Measurements from ENCODE around the gene CD101.
"Not testable (repeated sequence)": the region's sequence is repeated elsewhere in the genome, so short reads cannot be mapped to it uniquely, and the experiment has no call there.

CD101 gene

DNA sequence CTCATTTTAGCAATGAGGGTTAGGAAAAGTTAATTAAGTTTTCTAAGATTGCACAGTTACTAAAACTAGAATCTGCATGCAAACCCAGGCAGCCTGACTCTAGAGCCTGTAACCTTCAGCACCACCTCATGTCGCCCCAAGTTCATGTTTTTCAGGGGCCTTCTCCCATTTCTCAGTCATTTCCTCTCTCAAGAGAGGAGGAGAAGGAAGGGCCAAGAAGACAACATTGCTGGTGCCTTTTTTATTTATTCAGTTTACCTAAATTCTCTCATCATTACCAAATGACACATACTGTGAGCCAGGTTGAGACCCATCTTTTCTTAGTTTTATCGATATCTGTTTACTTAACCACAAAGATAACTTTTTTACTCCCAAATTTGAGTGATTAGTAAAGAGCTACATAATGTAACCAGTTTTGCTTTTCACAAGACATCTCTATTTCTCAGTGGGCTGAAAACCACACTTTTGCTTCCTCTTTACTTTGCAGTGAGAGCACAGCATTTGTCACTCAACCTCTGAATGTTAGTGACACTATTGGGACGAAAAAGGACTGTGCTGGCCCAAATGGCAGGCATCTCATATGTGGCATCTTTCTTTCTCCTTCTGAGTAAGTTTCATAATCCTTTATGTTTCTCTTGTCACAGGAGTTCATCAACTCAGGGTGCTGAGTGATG, at the start of gene CD101:
TSS of gene CD101 (plus strand) at position 507 of the 674 bp plus-strand sequence. CDS start at position 565, 58 bp downstream.
- DNase-seq (ENCODE audit: low read depth, low spot score) = no peak

- DNase-seq (ENCODE audit: low read depth, low spot score) = no peak
These were observed 48.8 kb upstream of the CD101 start for GRCh38 chr1:116952738-116953275.

DNA sequence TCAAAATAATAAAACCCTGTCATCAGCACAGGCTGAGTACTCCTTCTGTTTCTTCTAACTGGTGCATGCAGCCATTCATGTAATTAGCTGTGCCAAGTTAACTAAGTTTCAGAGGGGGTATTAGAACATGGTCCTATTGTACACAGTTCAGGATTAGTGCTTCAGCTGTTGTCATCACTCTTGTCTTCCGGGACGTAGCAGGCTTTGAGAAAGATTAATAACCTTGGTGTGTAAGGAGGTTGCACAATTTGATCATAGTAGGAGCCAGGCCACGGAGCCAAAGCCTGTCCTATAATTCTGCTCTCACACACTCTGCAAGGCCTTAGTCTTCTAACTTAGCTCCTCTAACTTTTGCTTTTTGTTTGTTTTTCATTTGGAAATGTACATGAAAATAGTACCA, 47.1 kb upstream of the CD101 start:
- DNase-seq (ENCODE audit: low read depth, low spot score) = no peak

GRCh38 chr1:116956378-116956777, 45.2 kb upstream of the CD101 start:
- DNase-seq (ENCODE audit: low read depth, low spot score) = no peak

GRCh38 chr1:116957646-116958045, 43.9 kb upstream of the CD101 start:
- no peak for DNase-seq (ENCODE audit: low read depth, low spot score)

DNA sequence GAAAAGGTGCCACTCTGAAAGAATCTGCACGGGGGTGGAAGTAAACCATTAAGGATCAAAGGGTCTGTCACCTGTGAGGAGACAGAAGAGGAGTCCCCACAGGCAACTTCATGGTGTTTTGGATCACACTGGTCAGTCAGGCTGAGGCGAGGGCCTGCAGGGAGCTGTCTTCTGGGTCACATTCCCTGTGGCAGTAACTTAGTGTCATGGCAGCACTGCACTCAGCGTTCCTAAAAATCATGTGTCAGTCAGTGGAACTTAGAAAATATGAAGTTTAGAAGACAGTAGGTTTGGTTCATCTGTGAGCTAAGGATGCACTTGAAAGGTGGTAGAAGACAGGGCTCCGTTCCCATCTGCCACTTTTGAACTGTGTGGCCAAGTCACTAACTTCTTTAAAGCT, 43.5 kb upstream of the CD101 start:
- no peak for DNase-seq (ENCODE audit: low read depth, low spot score)

GRCh38 chr1:116958977-116959376, 42.6 kb upstream of the CD101 start:
- DNase-seq (ENCODE audit: low read depth, low spot score) = no peak

DNA sequence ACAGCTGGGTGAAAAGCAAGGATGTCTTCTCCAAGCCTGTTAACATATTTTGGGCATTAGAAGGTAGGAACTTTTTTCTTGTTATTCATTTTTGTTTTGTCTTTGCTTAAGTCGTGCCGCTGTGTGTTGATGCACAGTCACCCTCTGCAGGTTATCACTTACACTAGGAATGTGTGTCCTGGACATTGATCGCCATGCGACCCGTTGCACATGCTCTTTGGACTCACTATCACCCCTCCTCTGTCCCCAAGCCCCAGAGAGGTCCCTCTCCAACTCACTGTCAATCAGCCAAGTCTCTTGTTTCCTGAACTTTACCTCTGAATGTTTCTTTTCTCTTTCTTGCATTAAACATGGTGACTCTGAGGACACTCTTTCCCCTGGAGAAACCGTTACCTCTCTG, 40.0 kb upstream of the CD101 start:
- no peak for DNase-seq (ENCODE audit: low read depth, low spot score)

DNA sequence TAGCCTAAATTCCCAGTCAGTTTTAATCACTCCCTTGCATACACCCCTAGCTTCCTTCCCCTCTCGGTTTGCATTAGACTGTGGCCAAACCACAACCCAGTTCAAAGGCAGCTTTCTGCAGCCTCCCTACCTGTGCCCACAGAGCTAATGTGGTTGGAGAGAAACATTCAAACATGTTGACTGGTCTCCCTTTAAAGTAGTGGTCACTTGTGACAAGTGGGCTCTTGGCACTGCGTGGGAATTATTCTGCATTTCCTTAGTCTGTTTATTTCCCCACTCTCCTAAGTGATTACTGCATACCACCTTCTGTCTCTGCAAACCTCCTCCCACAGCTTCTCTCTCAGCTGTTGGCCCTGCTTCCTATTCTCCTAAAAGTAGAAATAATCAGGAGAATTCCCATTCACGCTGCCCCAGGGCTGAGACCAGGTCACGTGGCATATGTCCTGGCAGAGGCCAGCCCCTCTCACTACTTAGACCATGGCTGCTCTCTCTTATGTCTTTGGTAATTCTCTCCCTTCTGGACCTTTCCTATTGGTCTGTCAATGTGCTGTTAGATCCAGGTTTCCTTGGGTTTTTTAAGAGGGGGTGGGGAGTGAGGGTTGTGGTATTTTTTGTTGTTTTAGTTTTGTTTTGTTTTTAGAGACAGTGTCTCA, 38.4 kb upstream of the CD101 start:
- DNase-seq (ENCODE audit: low read depth, low spot score) = no peak

DNA sequence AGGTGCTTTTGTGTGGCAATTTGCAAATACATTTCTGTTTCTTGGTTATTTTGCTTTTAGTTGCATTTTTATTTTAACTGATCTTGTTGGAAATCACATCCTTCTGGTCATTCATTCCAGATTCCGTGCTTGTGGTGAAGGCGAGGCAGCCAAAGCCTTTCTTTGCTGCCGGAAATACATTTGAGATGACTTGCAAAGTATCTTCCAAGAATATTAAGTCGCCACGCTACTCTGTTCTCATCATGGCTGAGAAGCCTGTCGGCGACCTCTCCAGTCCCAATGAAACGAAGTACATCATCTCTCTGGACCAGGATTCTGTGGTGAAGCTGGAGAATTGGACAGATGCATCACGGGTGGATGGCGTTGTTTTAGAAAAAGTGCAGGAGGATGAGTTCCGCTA, 34.8 kb upstream of the CD101 start:
- DNase-seq (ENCODE audit: low read depth, low spot score) = no peak

DNA sequence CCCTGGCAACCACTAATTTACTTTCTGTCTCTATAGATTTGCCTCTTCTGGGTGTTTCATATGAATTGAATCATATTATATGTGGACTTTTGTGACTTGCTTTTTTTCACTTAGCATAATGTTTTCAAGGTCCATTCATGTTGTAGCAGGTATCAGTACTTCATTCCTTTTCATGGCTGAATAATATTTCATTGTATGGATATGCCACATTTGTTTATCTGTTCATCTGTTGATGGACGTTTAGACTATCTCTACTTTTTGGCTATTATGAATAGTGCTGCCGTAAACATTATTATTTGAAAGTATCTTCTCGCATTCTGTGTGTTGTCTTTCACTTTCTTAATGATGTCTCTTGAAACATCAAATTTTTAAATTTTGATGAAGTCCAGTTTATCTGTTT, 32.8 kb upstream of the CD101 start:
- DNase-seq (ENCODE audit: low read depth, low spot score) = no peak

GRCh38 chr1:116971258-116971860, 30.2 kb upstream of the CD101 start:
- no peak for DNase-seq (ENCODE audit: low read depth, low spot score)

- DNase-seq (ENCODE audit: low read depth, low spot score) = no peak
These were observed 29.4 kb upstream of the CD101 start for GRCh38 chr1:116971965-116972673.

DNA sequence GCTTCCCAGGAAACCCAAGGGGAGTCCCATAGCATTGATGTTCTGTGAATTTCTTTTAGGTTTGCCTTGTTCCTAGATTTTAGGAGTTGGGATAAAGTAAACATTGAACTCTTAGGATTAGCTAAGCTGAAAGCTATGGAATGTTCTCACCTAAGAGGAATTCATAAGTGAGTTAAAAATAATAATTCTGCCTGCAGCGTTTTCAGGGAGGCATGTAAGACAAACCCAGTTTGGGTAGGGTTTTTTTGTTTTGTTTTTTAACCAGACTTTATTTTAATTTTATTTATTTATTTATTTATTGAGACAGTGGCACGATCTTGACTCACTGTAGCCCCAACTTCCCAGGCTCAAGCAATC, 28.9 kb upstream of the CD101 start:
- no peak for DNase-seq (ENCODE audit: low read depth, low spot score)

GRCh38 chr1:116980309-116980708, 21.3 kb upstream of the CD101 start:
- DNase-seq (ENCODE audit: low read depth, low spot score) = not testable (repeated sequence)

DNA sequence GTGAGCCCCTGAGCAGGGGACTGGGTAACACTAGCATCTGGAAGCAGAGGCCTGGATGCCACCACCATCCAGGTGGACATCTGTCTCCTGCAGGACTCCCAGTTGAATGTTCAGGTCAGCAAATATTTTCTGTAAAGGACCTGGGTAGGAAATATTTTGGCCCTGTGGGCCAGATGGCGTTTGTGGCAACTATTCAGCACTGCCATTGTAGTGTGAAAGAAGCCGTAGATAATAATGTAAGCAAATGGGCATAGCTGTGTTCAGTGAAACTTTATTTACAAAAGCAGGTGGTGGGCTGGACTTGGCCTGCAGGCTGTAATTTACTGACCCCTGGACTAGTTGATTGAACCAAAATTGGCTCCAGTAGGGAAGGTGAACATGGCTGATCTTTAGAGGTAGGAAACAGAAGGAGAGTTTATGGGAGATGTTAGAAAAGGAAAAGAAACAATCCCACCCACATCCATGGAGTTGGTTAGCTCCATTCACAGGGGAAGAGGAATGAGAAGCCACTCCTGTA, 20.0 kb upstream of the CD101 start:
- DNase-seq (ENCODE audit: low read depth, low spot score) = no peak

GRCh38 chr1:116982319-116983004, 19.1 kb upstream of the CD101 start:
- no peak for DNase-seq (ENCODE audit: low read depth, low spot score)

GRCh38 chr1:116983112-116983511, 18.4 kb upstream of the CD101 start:
- DNase-seq (ENCODE audit: low read depth, low spot score) = no peak

DNA sequence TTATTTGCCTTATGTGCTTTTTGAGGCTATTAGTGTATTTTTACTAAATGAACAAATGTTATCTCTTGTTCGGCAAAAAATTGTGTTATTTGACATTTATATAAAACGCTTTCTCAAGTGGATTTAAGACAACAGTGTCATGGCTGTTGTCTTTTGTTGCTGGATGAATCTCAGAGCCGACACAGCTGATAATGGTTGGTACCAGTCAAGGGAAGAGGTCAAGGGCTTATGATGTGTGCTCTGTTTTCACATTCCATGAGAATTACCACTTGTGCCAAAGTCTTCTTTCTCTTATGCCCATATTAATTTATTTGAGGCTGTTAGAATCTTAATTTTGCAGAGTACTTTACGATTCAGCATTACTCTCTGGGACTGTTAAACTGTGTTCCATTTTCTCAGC, 17.9 kb upstream of the CD101 start:
- no peak for DNase-seq (ENCODE audit: low read depth, low spot score)

DNA sequence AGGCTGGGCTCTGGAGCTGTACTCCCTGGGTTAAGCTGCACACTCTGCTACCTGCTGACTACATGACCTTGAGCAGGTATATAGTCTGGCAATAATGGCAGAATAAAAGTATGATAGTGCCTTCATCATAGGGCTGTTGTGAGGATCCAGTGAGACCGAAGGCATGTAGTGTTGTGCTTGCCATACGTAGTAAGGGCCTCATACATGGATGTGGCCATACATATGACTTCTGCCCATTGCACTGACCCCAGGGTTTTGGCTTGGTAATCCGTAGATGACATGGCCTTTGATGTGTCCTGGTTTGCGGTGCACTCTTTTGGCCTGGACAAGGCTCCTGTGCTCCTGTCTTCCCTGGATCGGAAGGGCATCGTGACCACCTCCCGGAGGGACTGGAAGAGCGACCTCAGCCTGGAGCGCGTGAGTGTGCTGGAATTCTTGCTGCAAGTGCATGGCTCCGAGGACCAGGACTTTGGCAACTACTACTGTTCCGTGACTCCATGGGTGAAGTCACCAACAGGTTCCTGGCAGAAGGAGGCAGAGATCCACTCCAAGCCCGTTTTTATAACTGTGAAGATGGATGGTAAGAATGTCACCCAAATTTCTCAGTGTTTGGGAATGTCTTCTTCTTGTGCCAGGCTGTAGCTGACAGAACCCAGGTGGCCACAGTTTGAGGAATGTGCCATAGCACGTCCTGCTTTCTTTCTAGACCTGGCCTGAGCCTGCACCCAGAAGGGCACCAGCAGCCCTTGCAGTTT, 17.0 kb upstream of the CD101 start:
- no peak for DNase-seq (ENCODE audit: low read depth, low spot score)
